ENCODE results near the gene NAB2. TPM values are rescaled to one million over a fixed set of nuclear protein-coding genes. Genes with fewer than 3 reads are reported as not detected.
A peak's percentile ranks its signal among the peaks of the same experiment; 100 is the strongest.

The NAB2 gene
- total and polyA plus RNA-seq, 10 of the 15 experiments (the other 5 are each of a cell fraction or from before 2014, with no cell fraction given) = 0.35 to 35.2 (median 15.3) TPM

- Histone ChIP-seq H4K20me1 (ENCODE audit: control insufficient read depth, insufficient read depth) (no peaks in the 10 kb centered on the region), H3K4me1 (ENCODE audit: control insufficient read depth, insufficient read depth, low read length) (peaks cover 9% of the 10 kb centered on the region; the same call in 1 of the 2 replicates), H3K27me3 (replicated peaks in 1 of 2; ENCODE audit: control insufficient read depth in 2 of 2, insufficient read depth in 2 of 2, low read length in 1 of 2) (peaks cover 2 to 5% of the 10 kb centered on the region in 2 experiments), H3K9ac (ENCODE audit: control insufficient read depth, insufficient read depth, low read length) (no peak overlapping the region; the same call in 1 of the 2 replicates), H3K27ac (ENCODE audit: control insufficient read depth, insufficient read depth) (no peak overlapping the region), H3K4me3 (peak overlapping the region; percentile 83), H2AFZ (ENCODE audit: control insufficient read depth, low read depth, low read length) (peak overlapping the region; percentile 84; the same call in 1 of the 2 replicates), H3K79me2 (ENCODE audit: control insufficient read depth, insufficient read depth, low read length) (no peaks in the 10 kb centered on the region), H3K36me3 (ENCODE audit: control insufficient read depth in 2 of 2, insufficient read depth in 2 of 2, low read length in 1 of 2) (no peaks in the 10 kb centered on the region), H3K4me2 (ENCODE audit: control insufficient read depth, insufficient read depth) (peak overlapping the region; percentile 98), H3K9me3 (replicated peaks; ENCODE audit: control insufficient read depth, insufficient read depth, low read length) (peaks cover 7% of the 10 kb centered on the region)
- no TSS peak for BruUV-seq (replicated peaks)
- no peak for FAIRE-seq
- DNase-seq (ENCODE audit: low read depth, low spot score) = no peak
- peak; percentile 64 for ATAC-seq
- SMC1A ChIA-PET (ENCODE audit: uncharacterized antibody, unreplicated experiment) = interaction anchor here (1.3 to 5.2 kb wide), 2 partner anchors 16 to 55 kb away, joined by 3 to 36 read pairs; partner anchors contain the start of gene STAT6
- RAD21 ChIA-PET (ENCODE audit: unreplicated experiment) = interaction anchor here (0.6 to 1.5 kb wide), 4 partner anchors 15 to 102 kb away, joined by 3 to 13 read pairs (median 4); partner anchors contain the start of genes SHMT2 and STAT6
- CTCF ChIA-PET = interaction anchor here (1.1 to 9.3 kb wide), 7 partner anchors 10 to 115 kb away, joined by 3 to 159 read pairs (median 6); partner anchors contain the start of gene STAT6
- intact Hi-C loops (cut with micrococcal nuclease; ENCODE audit: unreplicated experiment) = no loop called here
- POLR2A ChIA-PET = interaction anchor here (1.4 kb wide), 1 partner anchor 58 kb away, joined by 3 read pairs; no protein-coding TSS in a partner anchor
- WGBS (ENCODE audit: insufficient coverage, insufficient replicate concordance, low lambda C conversion rate, missing lambda C conversion rate) = 14% methylated on average over 26 of the region's 26 CpGs
- in situ Hi-C loops (cut with MboI) = no loop called here
- TF ChIP-seq STAT1 (conservative IDR thresholded peaks at IDR 0.05) (no peak), BHLHE40 (IDR thresholded peaks at IDR 0.05; ENCODE audit: borderline replicate concordance in 1 of 2, low read depth in 2 of 2, low read length in 1 of 2) (peak in 1 of 2 experiments; percentile 62; a peak in 1 of 4 replicates), ZBTB40 (IDR thresholded peaks at IDR 0.05; ENCODE audit: borderline replicate concordance) (no peak), JUND (IDR thresholded peaks at IDR 0.05; ENCODE audit: low read depth, low read length) (no peak), KAT2A (conservative IDR thresholded peaks at IDR 0.05; ENCODE audit: control insufficient read depth, low read depth, low read length) (no peak), ELK1 (IDR thresholded peaks at IDR 0.05; ENCODE audit: low read depth, low read length) (no peak), E2F8 (IDR thresholded peaks at IDR 0.05; ENCODE audit: low read depth, partially characterized antibody) (no peak), IRF4 (IDR thresholded peaks at IDR 0.05; ENCODE audit: low read depth, low read length) (no peak), BACH1 (IDR thresholded peaks at IDR 0.05; ENCODE audit: borderline replicate concordance) (no peak), GABPA (IDR thresholded peaks at IDR 0.05; ENCODE audit: low read depth) (no peak), ASH2L (IDR thresholded peaks at IDR 0.05; ENCODE audit: borderline replicate concordance, low read depth) (no peak), ETV6 (conservative IDR thresholded peaks at IDR 0.05 in 1 of 2, IDR thresholded peaks at IDR 0.05 in 1 of 2; ENCODE audit: borderline replicate concordance in 1 of 2, low read depth in 1 of 2) (no peak), TCF7 (IDR thresholded peaks at IDR 0.05; ENCODE audit: borderline replicate concordance) (no peak), POLR2A (IDR thresholded peaks at IDR 0.05; ENCODE audit: low read depth, low read length) (peak; percentile 31; the same call in 1 of the 2 replicates), SUPT20H (IDR thresholded peaks at IDR 0.05; ENCODE audit: borderline replicate concordance, control insufficient read depth, low read depth, low read length) (no peak)
Measured at GRCh38 chr12:57127101-57127725, 38.3 kb downstream of the NAB2 start.
